CD4-positive, alpha-beta T cell (primary cell): ENCODE data around the gene PLCD3. TPM values are rescaled to one million over a fixed set of nuclear protein-coding genes. Genes with fewer than 3 reads are reported as not detected.

Experiments used
- ATAC-seq: fragments of 200-7000 bp; cut with Tn5 transposase; one replicate; pipeline ENCODE4 v1.10.0; 2022; ENCODE audit warnings: mild to moderate bottlenecking; ENCODE audit not compliant: poor library complexity
- CTCF ChIA-PET: fragments of 350-600 bp; sonication (Branson Sonifier 250); formaldehyde crosslinking; loops from one replicate; lab custom pipeline; 2021; ENCODE audit warnings: antibody characterized with exemption, inconsistent platforms; lab: Charles Lee
- POLR2A ChIA-PET: fragments of 350-600 bp; sonication (Branson Sonifier 250); formaldehyde crosslinking; loops from one replicate; lab custom pipeline; 2021; ENCODE audit warnings: antibody characterized with exemption, inconsistent platforms; lab: Charles Lee
- DNase-seq, 14 experiments: peaks; one replicate each; pipeline ENCODE4 v3.0.0-alpha.2; 2013 to 2020; ENCODE audit warnings: mixed read lengths in 2 of 14
- H3K27ac ChIP-seq, 2 donors: one replicate each; pipeline versions ENCODE4 v1.5.1 to v1.7.0; 2013; ENCODE audit warnings: low read length in 2 of 2, low read depth in 1 of 2, mild to moderate bottlenecking in 1 of 2
- H3K27me3 ChIP-seq, 2 experiments: 1 replicate in 1 of 2; 2 replicates in 1 of 2; pipeline versions ENCODE4 v1.6.1 to v1.7.0; 2013; ENCODE audit warnings: low read length in 2 of 2, control low read depth in 1 of 2, mild to moderate bottlenecking in 1 of 2, moderate library complexity in 1 of 2; ENCODE audit not compliant: insufficient read depth in 2 of 2, control insufficient read depth in 1 of 2
- H3K36me3 ChIP-seq: one replicate; pipeline ENCODE4 v1.6.1; 2013; ENCODE audit warnings: low read length, control low read depth; ENCODE audit not compliant: insufficient read depth
- H3K4me1 ChIP-seq: one replicate; pipeline ENCODE4 v1.6.1; 2013; ENCODE audit warnings: low read length, control low read depth; ENCODE audit not compliant: insufficient read depth
- H3K4me3 ChIP-seq: one replicate; pipeline ENCODE4 v1.5.1; 2013; ENCODE audit warnings: mild to moderate bottlenecking, low read length, moderate library complexity
- H3K9me3 ChIP-seq, 2 experiments: 1 replicate in 1 of 2; 2 replicates in 1 of 2; pipeline versions ENCODE4 v1.6.1 to v1.7.0; 2013; ENCODE audit warnings: low read length in 2 of 2, mild to moderate bottlenecking in 2 of 2, control low read depth in 1 of 2, moderate library complexity in 1 of 2; ENCODE audit not compliant: control insufficient read depth in 1 of 2, insufficient read depth in 1 of 2
- H3K27ac Mint-ChIP-seq: one replicate; pipeline ENCODE4 v1.8.0; 2020; ENCODE audit warnings: mixed read lengths
- H3K27me3 Mint-ChIP-seq: one replicate; pipeline ENCODE4 v1.8.0; 2021; ENCODE audit warnings: mixed read lengths
- H3K36me3 Mint-ChIP-seq: one replicate; pipeline ENCODE4 v1.8.0; 2021; ENCODE audit warnings: low read depth, mixed read lengths
- H3K4me1 Mint-ChIP-seq: one replicate; pipeline ENCODE4 v1.8.0; 2021; ENCODE audit warnings: low read depth, mixed read lengths
- H3K4me3 Mint-ChIP-seq: one replicate; pipeline ENCODE4 v1.8.0; 2020; ENCODE audit warnings: mild to moderate bottlenecking, mixed read lengths
- H3K9me3 Mint-ChIP-seq: one replicate; pipeline ENCODE4 v1.8.0; 2020; ENCODE audit warnings: mixed read lengths
- CTCF ChIP-seq: fragments of 200-600 bp; IDR thresholded peaks from one replicate; pipeline ENCODE4 v1.8.0; 2022; ENCODE audit warnings: antibody characterized with exemption, mild to moderate bottlenecking
- intact Hi-C, 2 experiments: fragments of 100-400 bp; cut with DNase I in 1 of 2; cut with micrococcal nuclease in 1 of 2; formaldehyde crosslinking; loops; one replicate each; pipeline versions ENCODE4 v1.15.1 to v1.9.0; 2023 to 2025; cut with DNase I, micrococcal nuclease
- total RNA-seq, 174 experiments: library from RNA in 2 of 174; stranded (reverse) in 2 of 174; gene quantifications; one replicate each; pipeline ENCODE4 v1.2.3 and lab custom pipeline; 2021 to 2026

Gene PLCD3
- total RNA-seq, 2 experiments from 2014 or later: 1.8 to 2.4 TPM

DNA sequence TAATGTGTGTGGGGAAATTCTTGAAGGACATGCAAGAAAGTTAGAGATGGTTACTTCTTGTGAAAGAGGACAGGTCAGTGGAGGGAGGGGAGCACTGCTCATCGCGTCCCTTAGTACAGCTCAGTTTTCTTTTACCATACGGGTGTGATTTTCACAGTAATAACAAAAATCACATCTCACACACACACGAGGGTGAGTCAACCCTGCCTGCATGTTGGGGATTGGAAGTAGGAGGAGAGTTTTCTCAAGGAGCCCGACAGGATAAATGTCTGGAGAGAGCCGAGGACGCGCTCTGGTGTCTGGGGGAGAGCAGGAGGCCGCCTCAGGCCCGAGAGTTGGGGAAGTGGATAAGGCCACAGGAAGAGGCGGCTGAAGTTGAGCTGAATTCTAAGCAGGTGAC lies 16.4 kb downstream of the PLCD3 start:
- Histone ChIP-seq H3K27me3 (no peaks in the 10 kb centered on the region), H3K4me1 (no peaks in the 10 kb centered on the region), H3K4me3 (no peak overlapping the region), H3K36me3 (no peaks in the 10 kb centered on the region), H3K9me3 (no peaks in the 10 kb centered on the region), H3K27ac (no peak overlapping the region)
- H3K4me3 Mint-ChIP-seq: no peak overlapping the region
- ChIA-PET CTCF (no interaction called here), POLR2A (no interaction called here)
- H3K9me3 Mint-ChIP-seq: no peaks in the 10 kb centered on the region
- no peak for TF ChIP-seq CTCF
- ATAC-seq: no peak
- no peaks in the 10 kb centered on the region for H3K4me1 Mint-ChIP-seq
- no peak overlapping the region for H3K27ac Mint-ChIP-seq
- intact Hi-C loops: no loop called here
- H3K36me3 Mint-ChIP-seq: no peaks in the 10 kb centered on the region
- H3K27me3 Mint-ChIP-seq: no peaks in the 10 kb centered on the region
- no peak for DNase-seq

GRCh38 chr17:45115015-45115625 lies 17.2 kb downstream of the PLCD3 start:
- intact Hi-C loops: no loop called here
- TF ChIP-seq CTCF: no peak
- H3K36me3 Mint-ChIP-seq: no peaks in the 10 kb centered on the region
- Histone ChIP-seq H3K4me3 (no peak overlapping the region), H3K27ac (no peak overlapping the region), H3K27me3 (no peaks in the 10 kb centered on the region), H3K9me3 (no peaks in the 10 kb centered on the region), H3K4me1 (no peaks in the 10 kb centered on the region), H3K36me3 (no peaks in the 10 kb centered on the region)
- POLR2A ChIA-PET: no interaction called here
- CTCF ChIA-PET: no interaction called here
- ATAC-seq: no peak
- no peak overlapping the region for H3K27ac Mint-ChIP-seq
- no peaks in the 10 kb centered on the region for H3K9me3 Mint-ChIP-seq
- DNase-seq: no peak
- no peaks in the 10 kb centered on the region for H3K27me3 Mint-ChIP-seq
- H3K4me3 Mint-ChIP-seq: no peak overlapping the region
- H3K4me1 Mint-ChIP-seq: no peaks in the 10 kb centered on the region

DNA sequence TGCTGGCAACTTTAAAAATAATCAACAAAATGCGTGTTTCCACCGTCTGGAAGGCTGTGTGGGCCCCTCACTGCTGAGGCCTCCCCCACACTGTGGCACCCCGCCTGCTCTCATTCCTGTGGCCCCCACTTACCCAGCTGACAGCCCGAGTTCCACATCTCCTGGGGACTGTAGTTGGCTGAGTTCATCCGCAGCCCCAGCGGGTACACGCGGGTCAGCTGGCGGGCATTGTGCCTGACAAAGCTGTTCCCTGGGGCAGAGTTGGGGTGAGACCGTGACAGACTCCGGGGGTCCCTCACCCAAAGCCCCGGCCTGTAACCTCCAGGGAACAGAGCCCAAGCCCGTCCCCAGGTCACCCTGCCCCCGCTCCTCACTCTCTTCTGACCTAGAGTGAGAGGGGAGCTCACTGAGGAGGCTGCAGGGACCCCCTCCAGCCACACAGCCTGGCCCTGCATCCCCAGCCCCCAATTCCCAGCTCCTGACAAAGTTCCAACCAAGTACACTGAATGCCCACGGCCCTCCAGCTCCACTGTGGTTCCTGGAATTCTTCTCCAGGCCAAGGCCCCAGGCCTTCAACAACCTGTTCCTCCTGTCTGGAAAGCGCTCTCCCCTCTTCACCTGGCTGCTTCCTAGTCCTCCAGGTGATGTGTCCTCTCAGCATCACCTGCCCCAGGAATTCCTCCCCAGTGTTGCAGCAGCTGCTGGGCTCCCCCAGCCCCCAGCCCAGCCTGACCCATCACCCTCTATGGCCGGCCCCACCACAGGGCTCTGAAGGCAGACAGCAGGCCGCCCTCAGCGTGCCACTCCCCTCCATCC lies 18.0 kb downstream of the PLCD3 start:
- CTCF ChIA-PET: no interaction called here

More for the DNA sequence above, 18.0 kb downstream of the PLCD3 start:
- intact Hi-C loops: no loop called here
- no peak overlapping the region for H3K27ac ChIP-seq
- H3K9me3 ChIP-seq: no peaks in the 10 kb centered on the region
- H3K36me3 ChIP-seq: no peaks in the 10 kb centered on the region
- DNase-seq (no peak), ATAC-seq (no peak)
- Mint-ChIP-seq H3K27me3 (no peaks in the 10 kb centered on the region), H3K36me3 (no peaks in the 10 kb centered on the region), H3K9me3 (no peaks in the 10 kb centered on the region), H3K4me1 (no peaks in the 10 kb centered on the region), H3K4me3 (no peak overlapping the region), H3K27ac (no peak overlapping the region)
- TF ChIP-seq CTCF: no peak
- no peaks in the 10 kb centered on the region for H3K4me1 ChIP-seq
- POLR2A ChIA-PET: no interaction called here
- no peak overlapping the region for H3K4me3 ChIP-seq
- no peaks in the 10 kb centered on the region for H3K27me3 ChIP-seq
